DMS79 treated with DMSO at 0.1 percent for 48 hours (cell line): Measurements from ENCODE around the gene PCDHGB5.
"Not testable (repeated sequence)": the region's sequence is repeated elsewhere in the genome, so short reads cannot be mapped to it uniquely, and the experiment has no call there.

Experiments
- DNase-seq: peaks from one replicate; lab custom pipeline; 2025; lab: John Stamatoyannopoulos, UW

The PCDHGB5 gene

DNA sequence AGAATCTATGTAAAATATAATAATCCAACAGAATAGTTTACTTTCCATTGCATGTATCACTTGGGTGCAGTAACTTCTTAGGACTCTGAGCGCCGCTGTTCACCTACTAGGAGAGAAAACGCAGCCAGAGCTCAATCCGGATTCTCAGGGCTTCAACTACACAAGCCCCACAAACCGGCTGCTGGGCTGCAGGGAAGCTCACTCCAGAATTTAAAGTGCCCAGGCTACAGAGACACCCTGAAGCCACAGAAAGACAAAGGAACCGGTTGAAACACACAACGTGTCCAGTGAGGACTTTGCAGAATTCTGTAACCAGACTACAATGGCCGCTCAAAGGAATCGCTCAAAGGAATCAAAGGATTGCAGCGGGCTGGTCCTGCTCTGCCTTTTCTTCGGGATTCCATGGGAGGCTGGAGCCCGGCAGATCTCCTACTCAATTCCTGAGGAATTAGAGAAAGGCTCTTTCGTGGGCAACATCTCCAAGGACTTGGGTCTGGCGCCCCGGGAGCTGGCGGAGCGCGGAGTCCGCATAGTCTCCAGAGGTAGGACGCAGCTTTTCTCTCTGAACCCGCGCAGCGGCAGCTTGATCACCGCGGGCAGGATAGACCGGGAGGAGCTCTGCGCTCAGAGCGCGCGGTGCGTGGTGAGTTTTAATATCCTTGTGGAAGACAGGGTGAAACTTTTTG lies 15.2 kb downstream of the PCDHGB5 start, which contains the start of gene PCDHGA10:
Gene PCDHGA10 (plus strand): TSS at position 134 of the 686 bp plus-strand sequence. CDS start 189 bp downstream, at position 323.
- no peak for DNase-seq

DNA sequence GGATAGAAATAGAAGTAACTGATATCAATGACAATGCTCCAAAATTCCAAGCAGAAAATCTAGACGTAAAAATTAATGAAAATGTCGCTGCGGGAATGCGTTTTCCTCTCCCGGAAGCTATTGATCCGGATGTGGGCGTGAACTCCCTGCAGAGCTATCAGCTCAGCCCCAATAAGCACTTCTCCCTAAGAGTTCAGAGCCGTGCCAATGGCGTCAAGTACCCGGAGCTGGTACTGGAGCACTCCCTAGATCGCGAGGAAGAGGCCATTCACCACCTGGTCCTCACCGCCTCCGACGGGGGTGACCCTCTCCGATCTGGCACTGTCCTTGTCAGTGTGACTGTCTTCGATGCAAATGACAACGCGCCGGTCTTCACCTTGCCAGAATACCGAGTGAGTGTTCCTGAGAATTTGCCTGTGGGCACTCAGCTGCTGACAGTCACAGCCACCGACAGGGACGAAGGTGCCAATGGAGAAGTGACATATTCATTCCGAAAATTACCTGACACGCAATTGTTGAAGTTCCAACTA lies 15.9 kb downstream of the PCDHGB5 start:
- DNase-seq: no peak

DNA sequence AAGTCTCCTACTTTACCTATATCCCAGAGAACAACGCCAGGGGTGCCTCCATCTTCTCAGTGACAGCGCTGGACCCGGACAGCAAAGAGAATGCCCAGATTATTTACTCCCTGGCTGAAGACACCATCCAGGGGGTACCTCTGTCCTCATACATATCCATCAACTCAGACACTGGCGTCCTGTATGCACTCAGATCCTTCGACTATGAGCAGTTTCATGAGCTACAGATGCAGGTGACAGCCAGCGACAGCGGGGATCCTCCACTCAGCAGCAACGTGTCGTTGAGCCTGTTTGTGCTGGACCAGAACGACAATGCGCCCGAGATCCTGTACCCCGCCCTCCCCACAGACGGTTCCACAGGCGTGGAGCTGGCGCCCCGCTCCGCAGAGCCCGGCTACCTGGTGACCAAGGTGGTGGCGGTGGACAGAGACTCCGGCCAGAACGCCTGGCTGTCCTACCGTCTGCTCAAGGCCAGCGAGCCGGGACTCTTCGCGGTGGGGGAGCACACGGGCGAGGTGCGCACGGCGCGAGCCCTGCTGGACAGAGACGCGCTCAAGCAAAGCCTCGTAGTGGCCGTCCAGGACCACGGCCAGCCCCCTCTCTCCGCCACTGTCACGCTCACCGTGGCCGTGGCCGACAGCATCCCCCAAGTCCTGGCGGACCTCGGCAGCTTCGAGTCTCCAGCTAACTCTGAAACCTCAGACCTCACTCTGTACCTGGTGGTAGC lies 17.0 kb downstream of the PCDHGB5 start:
- DNase-seq: not testable (repeated sequence)

DNA sequence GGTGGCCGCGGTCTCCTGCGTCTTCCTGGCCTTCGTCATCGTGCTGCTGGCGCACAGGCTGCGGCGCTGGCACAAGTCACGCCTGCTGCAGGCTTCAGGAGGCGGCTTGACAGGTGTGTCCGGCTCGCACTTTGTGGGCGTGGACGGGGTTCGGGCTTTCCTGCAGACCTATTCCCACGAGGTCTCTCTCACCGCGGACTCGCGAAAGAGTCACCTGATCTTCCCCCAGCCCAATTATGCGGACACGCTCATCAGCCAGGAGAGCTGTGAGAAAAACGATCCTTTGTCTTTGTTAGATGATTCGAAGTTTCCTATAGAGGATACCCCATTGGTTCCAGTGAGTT lies 17.5 kb downstream of the PCDHGB5 start:
- not testable (repeated sequence) for DNase-seq

DNA sequence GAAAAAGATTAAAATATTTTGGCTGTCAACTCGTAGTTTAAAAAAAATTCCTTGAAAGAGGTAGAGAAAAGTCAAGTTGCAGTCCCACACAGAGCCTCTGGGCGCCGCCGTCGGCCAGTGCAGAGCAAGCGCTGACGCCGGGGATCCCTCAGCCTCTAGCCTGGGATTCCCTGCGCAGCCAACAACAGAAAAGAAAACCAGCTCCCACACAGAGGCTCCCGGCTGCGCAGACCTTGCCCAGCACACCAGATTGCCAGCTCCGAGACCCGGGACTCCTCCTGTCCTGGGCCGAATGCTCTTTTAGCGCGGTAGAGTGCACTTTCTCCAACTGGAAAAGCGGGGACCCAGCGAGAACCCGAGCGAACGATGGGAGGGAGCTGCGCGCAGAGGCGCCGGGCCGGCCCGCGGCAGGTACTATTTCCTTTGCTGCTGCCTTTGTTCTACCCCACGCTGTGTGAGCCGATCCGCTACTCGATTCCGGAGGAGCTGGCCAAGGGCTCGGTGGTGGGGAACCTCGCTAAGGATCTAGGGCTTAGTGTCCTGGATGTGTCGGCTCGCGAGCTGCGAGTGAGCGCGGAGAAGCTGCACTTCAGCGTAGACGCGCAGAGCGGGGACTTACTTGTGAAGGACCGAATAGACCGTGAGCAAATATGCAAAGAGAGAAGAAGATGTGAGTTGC lies 19.9 kb downstream of the PCDHGB5 start, which contains the start of gene PCDHGB7:
Gene PCDHGB7 (plus strand): TSS at position 184 of the 679 bp plus-strand sequence. CDS start 183 bp downstream, at position 367.
- DNase-seq: not testable (repeated sequence)

DNA sequence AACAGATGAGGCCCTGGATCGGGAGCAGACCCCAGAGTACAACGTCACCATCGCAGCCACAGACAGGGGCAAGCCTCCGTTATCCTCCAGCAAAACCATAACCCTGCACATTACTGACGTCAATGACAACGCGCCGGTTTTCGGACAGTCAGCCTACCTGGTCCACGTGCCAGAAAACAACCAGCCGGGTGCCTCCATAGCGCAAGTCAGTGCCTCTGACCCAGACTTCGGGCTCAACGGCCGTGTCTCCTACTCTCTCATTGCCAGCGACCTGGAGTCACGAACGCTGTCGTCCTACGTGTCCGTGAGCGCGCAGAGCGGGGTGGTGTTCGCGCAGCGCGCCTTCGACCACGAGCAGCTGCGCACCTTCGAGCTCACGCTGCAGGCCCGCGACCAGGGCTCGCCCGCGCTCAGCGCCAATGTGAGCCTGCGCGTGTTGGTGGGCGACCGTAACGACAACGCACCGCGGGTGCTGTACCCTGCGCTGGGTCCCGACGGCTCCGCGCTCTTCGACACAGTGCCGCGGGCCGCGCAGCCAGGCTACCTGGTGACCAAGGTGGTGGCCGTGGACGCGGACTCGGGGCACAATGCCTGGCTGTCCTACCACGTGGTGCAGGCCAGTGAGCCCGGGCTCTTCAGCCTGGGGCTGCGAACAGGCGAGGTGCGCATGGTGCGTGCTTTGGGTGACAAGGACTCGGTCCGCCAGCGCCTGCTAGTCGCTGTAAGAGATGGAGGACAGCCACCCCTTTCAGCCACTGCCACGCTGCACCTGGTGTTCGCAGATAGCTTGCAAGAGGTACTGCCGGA lies 21.5 kb downstream of the PCDHGB5 start:
- DNase-seq: no peak

DNA sequence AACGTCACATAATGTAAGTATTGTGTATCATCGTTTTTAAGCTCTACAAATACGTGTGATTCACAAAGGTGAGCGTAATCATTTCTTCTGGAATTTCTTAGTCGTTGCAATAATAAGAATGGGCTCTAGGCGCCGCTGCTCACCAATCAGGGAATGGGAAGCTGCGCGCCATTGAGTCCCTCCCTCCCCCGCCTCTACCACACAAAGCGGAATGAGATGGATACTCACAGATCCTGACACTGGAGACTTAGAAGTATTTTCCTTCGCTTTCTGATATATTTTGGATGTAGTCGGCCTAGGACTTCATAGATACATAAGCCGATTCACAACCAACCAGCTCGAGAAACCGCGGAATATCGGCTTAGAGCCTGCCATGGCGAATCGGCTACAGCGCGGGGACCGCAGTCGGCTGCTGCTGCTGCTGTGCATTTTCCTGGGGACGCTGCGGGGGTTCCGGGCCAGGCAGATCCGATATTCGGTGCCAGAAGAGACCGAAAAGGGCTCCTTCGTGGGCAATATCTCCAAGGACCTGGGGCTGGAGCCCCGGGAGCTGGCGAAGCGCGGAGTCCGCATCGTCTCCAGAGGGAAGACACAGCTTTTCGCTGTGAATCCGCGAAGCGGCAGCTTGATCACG lies 23.2 kb downstream of the PCDHGB5 start, which contains the start of gene PCDHGA11:
Gene PCDHGA11 (plus strand): TSS at position 197 of the 634 bp plus-strand sequence. CDS start 177 bp downstream, at position 374.
- DNase-seq: no peak

DNA sequence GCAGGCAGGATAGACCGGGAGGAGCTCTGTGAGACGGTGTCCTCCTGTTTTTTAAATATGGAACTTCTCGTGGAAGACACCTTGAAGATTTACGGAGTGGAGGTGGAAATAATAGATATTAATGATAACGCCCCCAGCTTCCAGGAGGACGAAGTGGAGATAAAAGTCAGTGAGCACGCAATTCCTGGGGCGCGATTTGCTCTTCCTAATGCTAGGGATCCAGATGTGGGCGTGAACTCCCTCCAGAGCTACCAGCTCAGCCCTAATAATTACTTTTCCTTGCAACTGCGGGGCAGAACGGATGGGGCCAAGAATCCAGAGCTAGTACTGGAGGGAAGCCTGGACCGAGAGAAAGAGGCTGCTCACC lies 23.7 kb downstream of the PCDHGB5 start:
- DNase-seq: no peak

DNA sequence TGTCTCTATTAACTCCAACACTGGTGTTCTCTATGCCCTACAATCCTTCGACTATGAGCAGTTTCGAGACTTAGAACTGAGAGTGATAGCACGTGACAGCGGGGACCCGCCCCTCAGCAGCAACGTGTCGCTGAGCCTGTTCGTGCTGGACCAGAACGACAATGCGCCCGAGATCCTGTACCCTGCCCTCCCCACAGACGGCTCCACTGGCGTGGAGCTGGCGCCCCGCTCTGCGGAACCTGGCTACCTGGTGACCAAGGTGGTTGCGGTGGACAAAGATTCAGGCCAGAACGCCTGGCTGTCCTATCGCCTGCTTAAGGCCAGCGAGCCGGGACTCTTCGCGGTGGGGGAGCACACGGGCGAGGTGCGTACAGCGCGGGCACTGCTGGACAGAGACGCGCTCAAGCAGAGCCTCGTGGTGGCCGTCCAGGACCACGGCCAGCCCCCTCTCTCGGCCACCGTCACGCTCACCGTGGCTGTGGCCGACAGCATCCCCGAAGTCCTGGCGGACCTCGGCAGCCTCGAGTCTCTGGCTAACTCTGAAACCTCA lies 25.1 kb downstream of the PCDHGB5 start:
- no peak for DNase-seq

DNA sequence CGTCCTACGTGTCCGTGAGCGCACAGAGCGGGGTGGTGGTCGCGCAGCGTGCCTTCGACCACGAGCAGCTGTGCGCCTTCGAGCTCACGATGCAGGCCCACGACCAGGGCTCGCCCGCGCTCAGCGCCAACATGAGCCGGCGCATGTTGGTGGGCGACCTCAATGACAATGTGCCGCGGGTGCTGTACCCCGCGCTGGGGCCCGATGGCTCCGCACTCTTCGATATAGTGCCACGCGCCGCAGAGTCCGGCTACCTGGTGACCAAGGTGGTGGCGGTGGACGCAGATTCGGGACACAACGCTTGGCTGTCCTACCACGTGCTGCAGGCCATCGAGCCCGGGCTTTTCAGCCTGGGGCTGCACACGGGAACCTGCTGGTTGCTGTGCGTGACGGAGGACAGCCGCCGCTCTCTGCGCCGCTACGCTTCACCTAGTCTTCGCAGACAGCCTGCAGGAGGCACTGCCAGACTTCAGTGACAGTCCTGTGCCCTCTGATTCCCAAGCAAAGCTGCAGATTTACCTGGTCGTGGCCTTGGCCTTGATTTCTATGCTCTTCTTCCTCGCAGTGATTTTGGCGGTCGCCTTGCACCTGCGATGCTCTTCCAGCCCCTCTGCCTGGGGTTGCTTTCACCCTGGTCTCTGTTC lies 30.2 kb downstream of the PCDHGB5 start:
- DNase-seq: no peak

DNA sequence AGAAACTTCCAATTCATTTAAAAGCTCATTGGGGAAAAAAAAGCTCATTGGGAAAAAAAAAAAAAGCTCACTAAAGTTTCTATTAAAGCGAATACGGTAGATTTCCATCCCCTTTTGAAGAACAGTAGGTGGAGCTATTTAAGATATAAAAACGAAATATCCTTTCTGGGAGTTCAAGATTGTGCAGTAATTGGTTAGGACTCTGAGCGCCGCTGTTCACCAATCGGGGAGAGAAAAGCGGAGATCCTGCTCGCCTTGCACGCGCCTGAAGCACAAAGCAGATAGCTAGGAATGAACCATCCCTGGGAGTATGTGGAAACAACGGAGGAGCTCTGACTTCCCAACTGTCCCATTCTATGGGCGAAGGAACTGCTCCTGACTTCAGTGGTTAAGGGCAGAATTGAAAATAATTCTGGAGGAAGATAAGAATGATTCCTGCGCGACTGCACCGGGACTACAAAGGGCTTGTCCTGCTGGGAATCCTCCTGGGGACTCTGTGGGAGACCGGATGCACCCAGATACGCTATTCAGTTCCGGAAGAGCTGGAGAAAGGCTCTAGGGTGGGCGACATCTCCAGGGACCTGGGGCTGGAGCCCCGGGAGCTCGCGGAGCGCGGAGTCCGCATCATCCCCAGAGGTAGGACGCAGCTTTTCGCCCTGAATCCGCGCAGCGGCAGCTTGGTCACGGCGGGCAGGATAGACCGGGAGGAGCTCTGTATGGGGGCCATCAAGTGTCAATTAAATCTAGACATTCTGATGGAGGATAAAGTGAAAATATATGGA lies 32.8 kb downstream of the PCDHGB5 start, which contains the start of gene PCDHGA12:
Gene PCDHGA12 (plus strand): TSS at position 176 of the 782 bp plus-strand sequence. CDS start 253 bp downstream, at position 429.
- DNase-seq: no peak

DNA sequence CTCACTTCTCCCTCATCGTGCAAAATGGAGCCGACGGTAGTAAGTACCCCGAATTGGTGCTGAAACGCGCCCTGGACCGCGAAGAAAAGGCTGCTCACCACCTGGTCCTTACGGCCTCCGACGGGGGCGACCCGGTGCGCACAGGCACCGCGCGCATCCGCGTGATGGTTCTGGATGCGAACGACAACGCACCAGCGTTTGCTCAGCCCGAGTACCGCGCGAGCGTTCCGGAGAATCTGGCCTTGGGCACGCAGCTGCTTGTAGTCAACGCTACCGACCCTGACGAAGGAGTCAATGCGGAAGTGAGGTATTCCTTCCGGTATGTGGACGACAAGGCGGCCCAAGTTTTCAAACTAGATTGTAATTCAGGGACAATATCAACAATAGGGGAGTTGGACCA lies 33.5 kb downstream of the PCDHGB5 start:
- DNase-seq: no peak

DNA sequence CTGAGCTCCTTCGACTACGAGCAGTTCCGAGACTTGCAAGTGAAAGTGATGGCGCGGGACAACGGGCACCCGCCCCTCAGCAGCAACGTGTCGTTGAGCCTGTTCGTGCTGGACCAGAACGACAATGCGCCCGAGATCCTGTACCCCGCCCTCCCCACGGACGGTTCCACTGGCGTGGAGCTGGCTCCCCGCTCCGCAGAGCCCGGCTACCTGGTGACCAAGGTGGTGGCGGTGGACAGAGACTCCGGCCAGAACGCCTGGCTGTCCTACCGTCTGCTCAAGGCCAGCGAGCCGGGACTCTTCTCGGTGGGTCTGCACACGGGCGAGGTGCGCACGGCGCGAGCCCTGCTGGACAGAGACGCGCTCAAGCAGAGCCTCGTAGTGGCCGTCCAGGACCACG lies 34.6 kb downstream of the PCDHGB5 start:
- DNase-seq: not testable (repeated sequence)

DNA sequence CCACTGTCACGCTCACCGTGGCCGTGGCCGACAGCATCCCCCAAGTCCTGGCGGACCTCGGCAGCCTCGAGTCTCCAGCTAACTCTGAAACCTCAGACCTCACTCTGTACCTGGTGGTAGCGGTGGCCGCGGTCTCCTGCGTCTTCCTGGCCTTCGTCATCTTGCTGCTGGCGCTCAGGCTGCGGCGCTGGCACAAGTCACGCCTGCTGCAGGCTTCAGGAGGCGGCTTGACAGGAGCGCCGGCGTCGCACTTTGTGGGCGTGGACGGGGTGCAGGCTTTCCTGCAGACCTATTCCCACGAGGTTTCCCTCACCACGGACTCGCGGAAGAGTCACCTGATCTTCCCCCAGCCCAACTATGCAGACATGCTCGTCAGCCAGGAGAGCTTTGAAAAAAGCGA lies 35.0 kb downstream of the PCDHGB5 start:
- DNase-seq: not testable (repeated sequence)

DNA sequence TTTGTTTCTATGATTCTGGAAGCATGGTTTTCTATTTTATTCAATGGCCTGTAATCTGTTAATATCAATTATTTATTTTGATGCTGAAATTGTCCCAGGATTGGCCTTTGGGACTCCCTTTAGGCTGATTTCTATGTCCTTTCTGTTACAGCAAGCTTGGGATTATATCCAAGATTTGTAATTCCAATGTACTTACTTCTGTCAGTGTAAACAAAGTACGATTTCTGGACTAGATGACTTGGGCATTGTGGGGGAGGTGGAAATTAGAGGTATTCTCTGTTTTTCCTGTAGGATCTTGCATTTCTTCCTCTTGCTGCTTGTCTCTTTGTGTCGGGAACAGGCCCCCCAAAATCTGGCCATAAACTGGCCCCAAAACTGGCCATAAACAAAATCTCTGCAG lies 36.3 kb downstream of the PCDHGB5 start:
- no peak for DNase-seq

DNA sequence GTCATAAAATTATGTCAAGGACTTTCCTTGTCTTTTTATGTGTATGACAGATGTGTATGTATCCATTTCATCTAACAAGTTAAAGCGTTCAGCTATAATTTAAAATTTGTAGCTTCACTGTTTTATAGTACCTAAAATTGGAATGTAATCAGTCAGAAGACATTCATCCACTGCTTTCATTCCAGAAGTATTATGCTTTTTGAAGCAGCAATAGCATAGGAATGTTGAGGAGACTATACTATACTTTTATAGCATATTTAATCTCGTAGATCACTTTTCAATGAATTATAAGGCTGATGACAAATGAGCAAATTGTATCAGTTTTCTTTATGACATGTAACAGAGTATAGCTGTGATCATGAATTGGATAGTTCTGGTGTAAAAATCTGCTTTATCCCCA lies 39.5 kb downstream of the PCDHGB5 start:
- DNase-seq: no peak

DNA sequence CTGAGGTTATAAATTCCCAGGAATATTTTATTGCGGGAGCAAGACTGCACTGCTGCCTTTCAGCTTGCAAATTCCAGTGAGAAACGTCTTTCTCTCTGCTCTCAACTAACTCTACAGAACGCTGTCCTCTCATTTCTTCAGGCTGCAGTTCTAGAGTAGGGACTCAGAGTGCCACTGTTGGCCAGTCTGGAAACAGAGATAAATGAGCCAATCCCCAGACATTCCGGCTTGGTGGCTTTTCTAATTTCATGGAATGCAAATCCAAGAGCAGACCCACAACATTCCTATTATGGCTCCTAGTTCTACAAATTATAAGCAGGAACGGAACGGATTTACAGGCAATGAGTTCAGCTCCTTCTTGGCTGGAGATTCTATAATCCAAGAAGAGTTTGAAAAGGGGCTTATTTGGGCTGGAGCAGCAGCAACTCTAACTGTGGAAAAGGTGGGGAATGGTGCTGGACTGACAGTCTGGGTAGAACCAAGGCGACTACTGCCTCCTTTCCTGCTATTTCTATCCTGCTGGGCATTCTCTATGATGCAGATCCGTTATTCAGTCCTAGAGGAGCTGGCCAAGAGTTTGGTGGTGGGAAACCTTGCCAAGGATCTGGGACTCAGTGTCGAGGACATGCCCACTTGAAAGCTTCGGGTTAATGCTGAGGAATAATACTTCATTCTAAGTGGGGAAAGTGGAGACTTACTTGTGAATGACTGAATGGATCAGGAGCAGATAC lies 41.8 kb downstream of the PCDHGB5 start:
- no peak for DNase-seq

DNA sequence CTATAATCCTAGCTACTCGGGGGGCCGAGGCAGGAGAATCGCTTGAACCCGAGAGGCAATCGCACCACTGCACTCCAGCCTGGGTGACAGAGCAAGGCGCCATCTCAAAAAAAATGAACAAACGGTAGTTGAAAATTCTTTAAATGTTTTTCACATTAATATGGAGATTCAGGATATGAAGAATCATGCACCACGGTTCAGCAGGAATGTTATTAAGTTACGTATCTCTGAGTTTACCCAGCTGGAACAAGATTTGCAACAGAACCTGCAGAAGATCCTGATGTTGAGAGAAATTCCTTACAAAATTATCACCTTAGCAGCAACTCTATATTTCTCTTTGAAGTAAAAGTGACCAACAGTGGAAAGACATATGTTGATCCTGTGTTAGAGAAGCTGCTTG lies 42.6 kb downstream of the PCDHGB5 start:
- no peak for DNase-seq
